Ishikawa (cell line): Measurements from ENCODE around the gene TNIK.

Experiments used
- CEBPB ChIP-seq: IDR thresholded peaks from 2 replicates; pipeline ENCODE4 v1.6.1; 2012
- CREB1 ChIP-seq: IDR thresholded peaks from 2 replicates; pipeline ENCODE4 v1.6.1; 2012; ENCODE audit warnings: low read depth
- EGR1 ChIP-seq: IDR thresholded peaks from 2 replicates; pipeline ENCODE4 v1.6.1; 2012
- EP300 ChIP-seq: IDR thresholded peaks from 2 replicates; pipeline ENCODE4 v1.6.1; 2012; ENCODE audit warnings: borderline replicate concordance
- FOXM1 ChIP-seq: IDR thresholded peaks from 2 replicates; pipeline ENCODE4 v1.6.1; 2012; ENCODE audit warnings: low read depth, borderline replicate concordance
- NFIC ChIP-seq: IDR thresholded peaks from 2 replicates; pipeline ENCODE4 v1.6.1; 2012
- RAD21 ChIP-seq: IDR thresholded peaks from 2 replicates; pipeline ENCODE4 v1.6.1; 2012; ENCODE audit warnings: low read depth
- TAF1 ChIP-seq: IDR thresholded peaks from 2 replicates; pipeline ENCODE4 v1.6.1; 2012; ENCODE audit warnings: low read depth, mild to moderate bottlenecking
- TCF12 ChIP-seq: IDR thresholded peaks from 2 replicates; pipeline ENCODE4 v1.6.1; 2012; ENCODE audit warnings: low read depth
- TEAD4 ChIP-seq: IDR thresholded peaks from 2 replicates; pipeline ENCODE4 v1.6.1; 2012
- USF1 ChIP-seq: IDR thresholded peaks from 2 replicates; pipeline ENCODE4 v1.6.1; 2012
- YY1 ChIP-seq: IDR thresholded peaks from 2 replicates; pipeline ENCODE4 v1.6.1; 2012; ENCODE audit warnings: low read depth
- TF ChIP-seq, protein P1 (sequence below): IDR thresholded peaks from 2 replicates; pipeline ENCODE4 v1.6.1; 2012; ENCODE audit warnings: low read depth, mild to moderate bottlenecking
- TF ChIP-seq, protein P2 (sequence below): IDR thresholded peaks from 2 replicates; pipeline ENCODE4 v1.6.1; 2012

DNA sequence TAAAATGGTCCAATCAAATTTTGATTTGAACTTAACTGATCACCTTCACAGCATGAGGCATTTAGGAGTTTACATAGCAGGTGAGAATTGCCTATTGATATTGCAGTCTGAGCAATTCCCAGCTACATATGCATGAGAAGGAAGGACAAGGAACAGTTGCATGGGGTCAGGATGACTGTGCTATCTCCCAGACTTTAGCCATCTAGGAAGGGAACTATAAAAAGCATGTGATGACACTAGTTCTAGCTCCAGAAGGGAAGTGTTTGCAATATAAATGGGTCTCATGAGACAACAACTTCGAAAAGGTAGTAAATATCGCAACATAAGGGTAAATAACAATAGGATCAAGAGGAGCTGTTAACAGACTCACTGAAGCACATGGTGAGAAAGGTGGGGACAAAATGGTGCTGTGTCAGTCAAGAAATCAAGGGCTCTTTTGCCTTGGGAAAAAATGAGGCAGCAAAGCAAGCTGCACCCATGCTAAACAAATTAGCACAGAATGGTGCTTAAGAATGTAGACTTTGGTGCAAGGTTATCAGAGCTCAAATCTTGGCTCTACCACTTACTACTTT is 343.3 kb downstream of the TNIK start:
- no peak for TF ChIP-seq USF1
- no peak for TF ChIP-seq TAF1
- no peak for TF ChIP-seq TCF12
- TF ChIP-seq FOXM1, result no peak
- TF ChIP-seq EP300, result no peak
- TF ChIP-seq RAD21, result no peak
- TF ChIP-seq, protein P1, sequence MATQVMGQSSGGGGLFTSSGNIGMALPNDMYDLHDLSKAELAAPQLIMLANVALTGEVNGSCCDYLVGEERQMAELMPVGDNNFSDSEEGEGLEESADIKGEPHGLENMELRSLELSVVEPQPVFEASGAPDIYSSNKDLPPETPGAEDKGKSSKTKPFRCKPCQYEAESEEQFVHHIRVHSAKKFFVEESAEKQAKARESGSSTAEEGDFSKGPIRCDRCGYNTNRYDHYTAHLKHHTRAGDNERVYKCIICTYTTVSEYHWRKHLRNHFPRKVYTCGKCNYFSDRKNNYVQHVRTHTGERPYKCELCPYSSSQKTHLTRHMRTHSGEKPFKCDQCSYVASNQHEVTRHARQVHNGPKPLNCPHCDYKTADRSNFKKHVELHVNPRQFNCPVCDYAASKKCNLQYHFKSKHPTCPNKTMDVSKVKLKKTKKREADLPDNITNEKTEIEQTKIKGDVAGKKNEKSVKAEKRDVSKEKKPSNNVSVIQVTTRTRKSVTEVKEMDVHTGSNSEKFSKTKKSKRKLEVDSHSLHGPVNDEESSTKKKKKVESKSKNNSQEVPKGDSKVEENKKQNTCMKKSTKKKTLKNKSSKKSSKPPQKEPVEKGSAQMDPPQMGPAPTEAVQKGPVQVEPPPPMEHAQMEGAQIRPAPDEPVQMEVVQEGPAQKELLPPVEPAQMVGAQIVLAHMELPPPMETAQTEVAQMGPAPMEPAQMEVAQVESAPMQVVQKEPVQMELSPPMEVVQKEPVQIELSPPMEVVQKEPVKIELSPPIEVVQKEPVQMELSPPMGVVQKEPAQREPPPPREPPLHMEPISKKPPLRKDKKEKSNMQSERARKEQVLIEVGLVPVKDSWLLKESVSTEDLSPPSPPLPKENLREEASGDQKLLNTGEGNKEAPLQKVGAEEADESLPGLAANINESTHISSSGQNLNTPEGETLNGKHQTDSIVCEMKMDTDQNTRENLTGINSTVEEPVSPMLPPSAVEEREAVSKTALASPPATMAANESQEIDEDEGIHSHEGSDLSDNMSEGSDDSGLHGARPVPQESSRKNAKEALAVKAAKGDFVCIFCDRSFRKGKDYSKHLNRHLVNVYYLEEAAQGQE, result no peak
- TF ChIP-seq CREB1, result no peak
- TF ChIP-seq, protein P2, sequence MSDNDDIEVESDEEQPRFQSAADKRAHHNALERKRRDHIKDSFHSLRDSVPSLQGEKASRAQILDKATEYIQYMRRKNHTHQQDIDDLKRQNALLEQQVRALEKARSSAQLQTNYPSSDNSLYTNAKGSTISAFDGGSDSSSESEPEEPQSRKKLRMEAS, result no peak
- no peak for TF ChIP-seq CEBPB
- TF ChIP-seq YY1, result no peak
- TF ChIP-seq EGR1, result no peak
- no peak for TF ChIP-seq NFIC
- no peak for TF ChIP-seq TEAD4
